ENCODE data around the gene PTTG1IP2. TPM values are rescaled to one million over a fixed set of nuclear protein-coding genes. Genes with fewer than 3 reads are reported as not detected.

PTTG1IP2 gene
- total and polyA plus RNA-seq, 8 donors, result not detected

DNA sequence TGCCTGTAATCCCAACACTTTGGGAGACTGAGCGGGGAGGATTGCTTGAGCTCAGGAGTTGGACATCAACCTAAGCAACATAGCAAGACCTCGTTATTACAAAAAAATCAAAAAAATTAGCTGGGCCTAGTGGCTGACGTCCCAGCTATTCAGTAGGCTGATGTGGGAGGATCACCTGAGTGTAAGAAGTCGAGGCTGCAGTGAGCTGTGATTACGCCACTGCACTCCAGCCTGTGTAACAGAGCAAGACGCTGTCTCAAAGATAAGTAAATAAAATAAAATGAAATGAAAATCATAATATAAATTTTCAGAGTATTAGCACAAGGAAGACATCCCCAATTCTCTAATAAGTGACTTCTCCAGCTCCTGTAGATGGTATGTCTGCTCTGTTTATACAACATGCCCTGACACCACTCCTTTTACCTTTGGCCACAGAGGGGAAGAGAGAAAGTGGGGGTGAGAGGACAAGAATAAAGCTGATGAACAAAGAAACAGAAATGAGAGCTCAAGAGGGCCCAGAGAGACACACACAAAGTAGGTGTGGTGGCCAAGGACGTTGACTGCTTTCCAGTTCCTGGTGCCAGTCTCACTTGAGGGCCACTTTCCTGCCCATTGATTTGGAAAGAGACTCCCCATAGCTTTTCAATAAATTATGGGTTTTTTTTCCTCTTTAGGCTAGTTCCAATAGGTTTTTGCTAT, 62.9 kb downstream of the PTTG1IP2 start:
- TF ChIP-seq, protein P1, sequence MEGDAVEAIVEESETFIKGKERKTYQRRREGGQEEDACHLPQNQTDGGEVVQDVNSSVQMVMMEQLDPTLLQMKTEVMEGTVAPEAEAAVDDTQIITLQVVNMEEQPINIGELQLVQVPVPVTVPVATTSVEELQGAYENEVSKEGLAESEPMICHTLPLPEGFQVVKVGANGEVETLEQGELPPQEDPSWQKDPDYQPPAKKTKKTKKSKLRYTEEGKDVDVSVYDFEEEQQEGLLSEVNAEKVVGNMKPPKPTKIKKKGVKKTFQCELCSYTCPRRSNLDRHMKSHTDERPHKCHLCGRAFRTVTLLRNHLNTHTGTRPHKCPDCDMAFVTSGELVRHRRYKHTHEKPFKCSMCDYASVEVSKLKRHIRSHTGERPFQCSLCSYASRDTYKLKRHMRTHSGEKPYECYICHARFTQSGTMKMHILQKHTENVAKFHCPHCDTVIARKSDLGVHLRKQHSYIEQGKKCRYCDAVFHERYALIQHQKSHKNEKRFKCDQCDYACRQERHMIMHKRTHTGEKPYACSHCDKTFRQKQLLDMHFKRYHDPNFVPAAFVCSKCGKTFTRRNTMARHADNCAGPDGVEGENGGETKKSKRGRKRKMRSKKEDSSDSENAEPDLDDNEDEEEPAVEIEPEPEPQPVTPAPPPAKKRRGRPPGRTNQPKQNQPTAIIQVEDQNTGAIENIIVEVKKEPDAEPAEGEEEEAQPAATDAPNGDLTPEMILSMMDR (IDR thresholded peaks at IDR 0.05), result no peak
- Histone ChIP-seq H3K36me3 (no peaks in the 10 kb centered on the region), H3K4me1 (no peaks in the 10 kb centered on the region), H3K27me3 (no peaks in the 10 kb centered on the region), H3K27ac (no peak overlapping the region), H3K4me3 (no peak overlapping the region), H3K9me3 (no peaks in the 10 kb centered on the region)
- intact Hi-C loops (cut with DNase I), result no loop called here
- no peak for ATAC-seq
- DNase-seq, result no peak

DNA sequence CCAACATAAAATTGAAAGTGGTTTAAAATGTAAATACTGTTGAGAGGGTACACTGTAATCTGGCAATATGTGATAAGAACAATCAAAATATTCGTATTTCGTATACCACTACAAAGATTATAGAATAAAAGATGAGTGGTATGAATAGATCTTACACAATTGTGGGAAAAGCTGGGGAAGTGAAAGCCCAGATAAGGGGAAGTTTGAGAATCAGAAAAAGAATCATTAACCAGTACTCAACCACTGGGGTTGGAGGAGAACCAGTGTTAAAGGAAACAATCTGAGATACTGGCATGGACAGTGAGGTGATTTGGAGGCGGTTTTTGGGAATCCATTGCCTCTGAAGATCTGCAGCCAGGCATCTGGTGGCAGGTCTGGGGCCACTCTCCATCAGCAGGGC, 67.0 kb downstream of the PTTG1IP2 start:
- no peaks in the 10 kb centered on the region for H3K36me3 ChIP-seq
- no peak for DNase-seq
- no peak overlapping the region for H3K27ac ChIP-seq
- no peaks in the 10 kb centered on the region for H3K4me1 ChIP-seq
- H3K27me3 ChIP-seq, result no peaks in the 10 kb centered on the region
- no peaks in the 10 kb centered on the region for H3K9me3 ChIP-seq
- TF ChIP-seq, protein P1 (IDR thresholded peaks at IDR 0.05), result no peak
- no peak overlapping the region for H3K4me3 ChIP-seq
- no peak for ATAC-seq
- intact Hi-C loops (cut with DNase I), result no loop called here

DNA sequence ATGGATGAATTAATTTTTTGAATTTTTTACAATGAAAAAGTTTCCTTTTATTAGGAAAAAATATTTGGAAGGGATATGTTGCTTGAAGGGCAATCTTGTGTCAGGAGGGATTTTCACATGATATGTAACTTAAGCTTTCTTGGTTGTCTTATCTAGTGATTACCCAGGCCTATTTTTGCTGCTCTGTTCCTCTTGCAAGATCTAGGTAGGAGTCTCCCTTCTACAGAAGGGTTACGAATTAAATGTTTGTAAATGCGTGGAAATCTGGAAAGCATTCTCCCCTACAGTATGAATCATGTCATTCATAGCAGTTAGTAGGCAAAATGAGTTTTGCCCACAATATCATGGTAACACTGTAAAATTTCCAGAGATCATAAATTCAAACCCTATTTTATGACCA, 69.0 kb downstream of the PTTG1IP2 start:
- intact Hi-C loops (cut with DNase I), result no loop called here
- no peaks in the 10 kb centered on the region for H3K9me3 ChIP-seq

DNA sequence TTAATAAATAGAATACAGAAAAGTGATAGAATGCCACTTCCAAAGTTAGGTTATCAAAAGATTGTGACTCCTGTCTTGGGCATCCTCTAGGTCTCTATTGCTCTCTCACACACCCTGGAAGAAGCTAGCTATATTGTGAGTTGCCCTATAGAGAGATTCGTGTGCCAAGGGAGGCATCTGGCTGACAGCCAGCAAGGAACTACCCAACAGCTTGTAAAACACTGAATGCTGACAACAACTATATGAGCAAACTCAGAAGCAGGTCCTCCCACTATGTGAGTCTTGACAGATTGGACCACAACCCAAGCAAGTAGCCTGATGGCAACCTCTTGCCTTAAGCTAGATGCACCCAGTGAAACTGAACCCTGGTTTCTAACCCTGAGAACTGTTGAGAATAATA, 71.0 kb downstream of the PTTG1IP2 start:
- ATAC-seq (no peak), DNase-seq (no peak)
- TF ChIP-seq, protein P1 (IDR thresholded peaks at IDR 0.05), result no peak
- H3K27me3 ChIP-seq, result no peaks in the 10 kb centered on the region
- no peaks in the 10 kb centered on the region for H3K9me3 ChIP-seq
- intact Hi-C loops (cut with DNase I), result no loop called here
- no peak overlapping the region for H3K27ac ChIP-seq
- H3K4me1 ChIP-seq, result no peaks in the 10 kb centered on the region
- no peaks in the 10 kb centered on the region for H3K36me3 ChIP-seq
- no peak overlapping the region for H3K4me3 ChIP-seq

More for the DNA sequence above, 69.0 kb downstream of the PTTG1IP2 start:
- no peak overlapping the region for H3K27ac ChIP-seq
- no peak overlapping the region for H3K4me3 ChIP-seq
- H3K27me3 ChIP-seq, result no peaks in the 10 kb centered on the region
- no peak for DNase-seq
- no peak for ATAC-seq
- TF ChIP-seq, protein P1 (IDR thresholded peaks at IDR 0.05), result no peak
- H3K4me1 ChIP-seq, result no peaks in the 10 kb centered on the region
- H3K36me3 ChIP-seq, result no peaks in the 10 kb centered on the region

DNA sequence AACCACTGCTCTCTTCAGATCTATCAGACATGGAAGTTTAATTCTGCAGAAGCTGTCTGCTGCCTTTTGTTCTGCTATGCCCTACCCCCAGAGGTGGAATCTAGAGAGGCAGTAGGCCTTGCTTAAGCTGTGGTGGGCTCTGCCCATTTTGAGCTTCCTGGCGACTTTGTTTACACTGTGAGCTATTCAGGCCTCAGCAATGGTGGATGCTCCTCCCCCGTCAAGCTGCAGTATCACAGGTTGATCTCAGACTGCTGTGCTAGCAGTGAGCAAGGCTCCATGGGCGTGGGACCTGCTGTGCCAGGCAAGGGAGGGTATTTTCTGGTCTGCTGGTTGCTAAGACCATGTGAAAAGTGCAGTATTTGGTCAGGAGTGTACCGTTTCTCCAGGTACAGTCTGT, 81.6 kb downstream of the PTTG1IP2 start:
- Histone ChIP-seq H3K4me1 (no peaks in the 10 kb centered on the region), H3K36me3 (no peaks in the 10 kb centered on the region), H3K4me3 (no peak overlapping the region), H3K27me3 (no peaks in the 10 kb centered on the region), H3K27ac (no peak overlapping the region), H3K9me3 (no peaks in the 10 kb centered on the region)
- ATAC-seq (no peak), DNase-seq (no peak)
- intact Hi-C loops (cut with DNase I), result loop anchor here in 1 of 2 donors (10.0 kb wide), 1 partner anchor 484 kb away; no protein-coding TSS in a partner anchor
- TF ChIP-seq, protein P1 (IDR thresholded peaks at IDR 0.05), result no peak
